ENCODE data around the gene EPB41L4A. TPM values are rescaled to one million over a fixed set of nuclear protein-coding genes. Genes with fewer than 3 reads are reported as not detected.
"Not testable (repeated sequence)": the region's sequence is repeated elsewhere in the genome, so short reads cannot be mapped to it uniquely, and the experiment has no call there.

EPB41L4A gene
- total RNA-seq, 1 experiment from 2014 or later, result not detected

DNA sequence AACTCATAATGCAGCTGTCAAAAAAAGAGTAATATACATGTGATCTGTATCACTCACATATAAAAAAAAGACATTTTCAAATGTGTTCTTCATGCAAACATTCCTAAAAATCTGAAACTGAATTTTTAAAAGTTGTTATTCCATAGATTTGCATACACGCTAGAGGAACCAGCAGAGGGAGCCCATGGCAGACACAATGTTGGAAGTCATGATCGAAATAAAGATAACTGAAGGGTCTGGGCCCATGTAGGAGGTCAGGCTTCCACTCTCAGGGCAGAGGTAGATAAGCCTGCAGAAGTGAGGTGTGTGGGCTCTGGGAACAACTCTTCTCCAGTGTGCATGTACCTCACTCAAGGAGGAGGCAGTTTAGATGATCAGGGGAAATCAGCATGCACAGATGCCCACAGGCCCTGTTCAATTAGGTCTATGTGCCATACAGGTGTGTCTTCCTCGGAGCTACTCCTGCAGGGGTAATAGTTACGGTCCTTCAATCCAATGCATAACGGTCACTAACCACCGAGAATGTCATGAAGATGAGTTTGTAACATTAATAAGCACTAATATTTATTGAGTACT is 208.6 kb downstream of the EPB41L4A start:
- peak; percentile 20 for DNase-seq (ENCODE audit: low read depth)

DNA sequence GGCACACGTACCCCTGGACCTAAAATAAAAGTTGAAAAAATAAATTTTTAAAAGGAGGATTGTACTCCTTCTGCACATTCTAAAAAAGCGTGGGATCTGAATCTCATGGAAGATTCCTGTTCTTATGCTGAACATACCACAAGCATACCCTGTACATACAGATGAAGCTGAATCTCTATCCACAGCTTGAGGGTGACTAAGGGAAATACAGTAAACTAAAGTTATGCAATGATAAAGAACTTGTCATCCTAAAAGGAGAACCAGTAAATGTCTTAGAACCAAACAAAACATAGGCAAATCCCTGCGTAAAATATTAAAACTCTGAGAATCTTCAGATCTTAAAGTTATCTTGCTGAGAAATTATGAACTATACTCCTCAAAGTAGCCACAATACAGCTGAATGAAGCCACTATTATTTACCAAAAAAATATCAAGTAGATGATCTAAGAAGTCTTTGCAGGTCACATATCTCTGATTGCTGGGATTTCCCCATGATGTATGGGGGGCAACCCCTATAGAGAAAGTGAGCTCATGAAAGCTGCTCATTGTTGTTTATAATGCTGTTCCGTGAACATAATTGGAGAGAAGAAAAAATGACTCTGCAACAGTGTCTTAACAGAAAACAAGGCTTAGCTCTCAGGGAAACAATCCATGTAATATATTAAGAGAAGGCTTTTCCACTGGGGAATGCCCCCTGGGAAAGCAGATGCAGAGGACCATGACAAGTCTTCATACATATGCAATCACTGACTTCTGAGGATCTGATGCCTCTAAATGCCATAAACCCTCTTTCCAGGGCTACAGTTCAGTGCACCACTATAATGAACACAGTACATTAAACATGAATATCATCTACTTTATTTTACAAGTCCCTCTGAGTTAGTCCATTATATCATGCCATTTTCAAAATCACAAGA is 210.1 kb downstream of the EPB41L4A start:
- DNase-seq (ENCODE audit: low read depth), result no peak

DNA sequence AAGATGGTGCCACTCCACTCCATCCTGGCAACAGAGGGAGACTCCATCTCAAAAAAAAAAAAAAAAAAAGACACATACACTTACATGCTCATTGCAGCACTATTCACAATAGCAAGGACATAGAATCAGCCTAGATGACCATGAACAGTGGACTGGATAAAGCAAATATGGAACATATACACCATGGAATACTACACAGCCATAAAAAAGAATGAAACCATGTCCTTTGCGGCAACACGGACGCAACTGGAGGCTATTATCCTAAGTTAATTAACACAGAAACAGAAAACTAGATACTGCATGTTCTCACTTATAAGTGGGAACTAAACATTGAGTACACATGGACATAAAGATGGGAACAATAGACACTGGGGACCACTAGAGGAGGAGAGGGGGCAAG is 210.9 kb downstream of the EPB41L4A start:
- DNase-seq (ENCODE audit: low read depth), result not testable (repeated sequence)

DNA sequence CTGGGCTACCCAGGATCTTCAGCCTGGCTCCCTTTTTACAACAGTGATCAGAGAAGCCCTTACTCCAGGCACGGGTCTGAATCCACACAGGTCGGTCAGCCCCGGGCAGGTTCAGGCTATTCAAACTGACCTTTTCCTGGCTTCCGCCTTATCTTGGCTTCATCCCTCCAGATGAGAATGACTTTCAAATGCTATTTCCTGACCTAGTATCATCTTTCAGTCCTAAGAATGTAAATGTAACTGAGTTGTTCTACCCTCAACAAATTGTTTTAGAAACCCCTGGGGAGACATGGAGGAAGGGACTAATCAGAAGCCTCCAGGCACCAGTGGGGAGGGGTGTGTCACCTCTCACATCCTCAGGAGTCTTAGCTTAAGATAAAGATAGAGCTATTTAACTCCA is 213.2 kb downstream of the EPB41L4A start:
- DNase-seq (ENCODE audit: low read depth), result no peak

DNA sequence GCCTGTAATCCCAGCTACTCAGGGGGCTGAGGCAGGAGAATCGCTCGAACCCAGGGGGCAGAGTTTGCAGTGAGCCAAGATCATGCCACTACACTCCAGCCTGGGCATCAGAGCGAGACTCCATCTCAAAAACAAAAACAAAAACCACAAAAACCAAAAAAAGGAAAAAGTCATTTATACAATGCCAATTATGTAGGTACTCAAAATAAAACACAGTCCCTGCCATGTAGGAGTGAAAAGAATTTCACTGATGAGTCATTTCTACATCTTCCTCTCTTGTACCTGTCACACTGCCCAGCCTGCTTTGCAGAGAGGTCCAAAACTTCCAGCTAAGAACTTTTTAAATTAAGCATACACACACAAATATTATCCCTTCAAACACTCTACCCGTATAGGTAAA is 215.8 kb downstream of the EPB41L4A start:
- DNase-seq (ENCODE audit: low read depth), result peak; percentile 4

DNA sequence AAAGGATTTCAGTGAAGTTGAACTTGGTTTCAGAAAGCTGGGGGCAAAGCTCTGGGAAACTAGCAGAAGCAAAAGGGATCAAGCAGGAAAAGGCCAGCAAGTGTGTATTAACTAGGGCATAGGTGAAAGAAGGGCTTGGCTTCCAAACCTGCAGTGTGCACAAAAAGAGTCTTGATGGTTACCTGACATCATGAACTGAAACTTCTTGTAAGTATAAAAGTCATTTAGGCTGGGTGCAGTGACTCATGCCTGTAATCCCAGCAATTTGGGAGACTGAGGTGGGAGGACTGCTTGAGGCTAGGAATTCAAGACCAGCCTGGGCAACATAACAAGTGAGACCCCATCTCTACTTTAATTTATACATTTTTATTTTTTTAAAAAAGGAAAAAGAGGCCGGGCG is 216.4 kb downstream of the EPB41L4A start:
- no peak for DNase-seq (ENCODE audit: low read depth)

DNA sequence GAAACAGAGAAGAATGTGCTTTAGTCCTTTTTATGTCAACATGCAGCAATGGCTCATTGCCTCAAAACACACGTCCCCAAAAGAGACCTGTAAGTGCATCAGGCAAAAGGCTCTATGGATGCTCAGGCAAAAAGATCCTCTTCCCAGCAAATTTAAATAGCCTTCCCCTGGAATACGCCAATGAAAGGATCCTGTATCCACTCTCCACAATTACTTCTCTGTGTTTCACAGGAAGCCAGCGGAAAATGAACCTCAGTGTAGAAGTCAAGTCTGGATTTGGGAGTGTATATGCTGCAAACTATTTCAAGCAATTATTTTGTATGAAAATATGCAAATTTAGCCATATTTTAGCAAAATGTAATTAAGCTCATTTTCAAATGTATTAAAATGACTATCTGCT is 217.9 kb downstream of the EPB41L4A start:
- DNase-seq (ENCODE audit: low read depth), result no peak

DNA sequence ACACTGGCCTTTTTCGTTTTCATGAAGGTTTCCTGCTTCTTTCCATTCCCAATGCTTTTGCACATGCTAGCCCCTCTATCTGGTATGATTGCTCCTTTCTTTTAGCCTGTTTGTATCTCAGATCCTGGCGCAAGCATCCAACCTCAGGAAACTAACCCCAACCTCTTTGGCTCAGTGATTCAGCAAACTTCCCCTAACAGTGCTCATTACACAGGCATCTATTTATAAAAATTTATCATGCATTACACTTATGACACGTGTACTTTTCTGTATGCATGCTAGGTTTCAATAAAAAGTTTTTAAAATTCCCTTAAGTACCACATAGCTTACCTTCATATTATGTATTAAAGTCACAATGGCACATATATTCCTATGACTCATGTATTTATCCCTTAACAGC is 218.9 kb downstream of the EPB41L4A start:
- DNase-seq (ENCODE audit: low read depth), result no peak

DNA sequence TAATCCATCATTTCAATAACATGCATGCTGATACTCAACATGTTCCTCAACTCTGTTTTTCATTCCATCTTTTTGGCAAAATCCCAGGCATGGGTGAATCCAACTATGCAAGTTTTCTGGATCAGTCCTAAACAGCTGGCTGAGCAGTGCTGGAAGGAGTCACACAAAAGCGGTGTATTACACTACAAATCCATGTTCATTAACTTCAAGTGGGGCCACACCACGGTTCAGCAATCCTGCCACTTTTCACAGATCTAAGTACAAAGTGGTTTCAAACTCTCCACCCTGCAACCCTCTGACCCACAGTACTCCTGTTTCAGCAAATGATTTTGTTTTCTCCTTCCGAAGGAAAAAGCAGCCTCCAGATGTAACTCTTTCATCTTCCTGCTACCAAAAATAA is 222.5 kb downstream of the EPB41L4A start:
- DNase-seq (ENCODE audit: low read depth), result no peak

DNA sequence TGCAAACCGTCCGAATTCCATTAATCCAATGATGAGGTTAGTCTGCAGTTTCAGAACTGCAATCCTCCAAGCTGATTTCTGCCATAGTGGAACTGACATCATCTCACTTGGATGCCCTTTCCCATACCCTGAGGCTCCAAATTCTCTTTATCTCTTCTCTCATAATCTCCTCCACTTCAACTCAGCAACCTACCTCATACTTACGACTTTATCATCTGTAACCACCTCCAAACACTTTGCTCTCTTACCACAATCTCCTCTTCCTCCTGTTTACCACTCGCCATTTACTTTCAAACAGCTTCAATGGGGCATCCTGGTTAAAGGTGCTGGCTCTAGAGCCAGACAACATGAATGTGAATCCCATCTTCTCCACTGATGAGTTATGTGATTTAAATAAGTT is 223.2 kb downstream of the EPB41L4A start:
- no peak for DNase-seq (ENCODE audit: low read depth)

DNA sequence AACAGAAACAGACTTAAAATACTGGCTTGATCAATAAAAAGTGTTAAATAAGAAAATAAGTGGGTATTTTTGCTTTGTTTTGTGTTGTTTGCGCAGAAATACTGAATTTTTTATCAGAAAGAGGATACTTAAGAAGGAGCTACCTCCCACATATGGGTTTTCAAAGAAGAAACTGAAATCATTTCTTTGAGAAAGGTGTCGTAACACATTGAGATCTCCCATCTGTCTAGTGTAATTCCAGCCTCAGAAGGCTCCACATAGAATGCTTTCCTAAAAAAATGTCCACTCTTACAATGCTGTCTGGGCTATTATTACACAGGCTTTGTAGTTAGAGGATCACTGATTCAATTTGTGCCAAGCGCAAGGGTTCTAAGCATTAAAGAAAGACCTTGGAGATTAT is 226.2 kb downstream of the EPB41L4A start:
- DNase-seq (ENCODE audit: low read depth), result no peak

DNA sequence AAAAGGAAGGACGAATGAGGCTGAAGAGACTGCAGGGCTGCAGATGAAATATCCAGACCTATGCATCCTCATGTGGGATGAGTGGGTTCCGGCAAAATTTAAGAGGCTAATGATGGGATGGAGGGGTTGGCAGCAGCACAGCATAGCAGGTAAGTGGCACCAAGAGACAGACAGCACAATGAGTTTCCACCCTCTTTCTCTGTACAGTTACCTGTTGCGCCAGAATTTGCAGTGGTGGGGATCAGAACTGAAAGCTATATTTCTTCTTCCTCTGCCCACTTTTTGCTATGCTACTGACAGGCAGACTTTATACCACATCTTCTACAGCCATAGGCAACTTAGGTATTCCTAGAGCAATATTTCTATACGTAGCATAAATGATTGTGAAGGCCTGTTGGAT is 227.0 kb downstream of the EPB41L4A start:
- no peak for DNase-seq (ENCODE audit: low read depth)

DNA sequence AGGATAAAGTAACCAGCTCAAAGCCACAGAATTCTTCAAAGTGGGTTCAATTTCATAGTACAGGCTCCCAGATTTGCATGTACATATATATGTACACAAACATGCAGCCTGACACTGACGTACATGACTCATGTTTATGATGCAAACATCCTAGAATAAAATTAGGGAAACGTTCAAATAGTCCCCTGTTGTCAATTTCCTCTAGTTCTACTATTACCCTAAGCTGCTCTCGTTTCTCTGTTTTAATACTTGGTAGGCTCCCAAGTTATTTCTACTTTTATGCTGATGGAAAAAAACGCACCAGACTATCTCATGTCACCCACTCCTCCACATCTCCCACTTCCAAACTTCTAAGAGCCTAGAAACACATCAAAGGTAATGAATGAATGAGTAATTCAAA is 229.7 kb downstream of the EPB41L4A start:
- no peak for DNase-seq (ENCODE audit: low read depth)

DNA sequence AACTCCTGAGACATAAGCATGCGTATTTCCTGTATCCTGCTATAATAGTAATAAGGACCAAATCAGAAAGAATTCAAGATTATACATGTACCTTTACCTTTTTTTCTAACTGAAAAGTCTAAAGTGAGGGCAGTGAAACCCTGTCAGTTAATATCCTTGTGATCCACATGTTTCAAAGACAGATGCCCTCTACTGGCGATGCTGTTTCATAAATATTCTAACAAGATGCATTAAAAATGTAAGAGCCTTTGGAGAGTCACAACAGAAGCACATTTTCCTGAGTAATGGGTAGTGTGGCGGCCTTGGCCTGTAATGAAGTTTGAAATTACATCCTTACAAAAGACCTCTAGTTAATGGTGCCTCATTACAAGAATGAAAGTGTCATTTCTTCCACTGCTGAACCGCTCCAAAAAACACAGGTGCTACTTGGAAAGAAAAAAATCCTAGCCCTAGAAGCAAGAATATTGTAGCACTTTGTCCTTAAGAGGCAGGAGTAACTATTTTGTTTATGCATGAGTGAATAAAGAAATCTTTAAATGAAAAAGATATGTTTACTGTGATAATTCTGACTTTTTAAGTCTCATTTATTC is 232.6 kb downstream of the EPB41L4A start:
- DNase-seq (ENCODE audit: low read depth), result peak; percentile 56

DNA sequence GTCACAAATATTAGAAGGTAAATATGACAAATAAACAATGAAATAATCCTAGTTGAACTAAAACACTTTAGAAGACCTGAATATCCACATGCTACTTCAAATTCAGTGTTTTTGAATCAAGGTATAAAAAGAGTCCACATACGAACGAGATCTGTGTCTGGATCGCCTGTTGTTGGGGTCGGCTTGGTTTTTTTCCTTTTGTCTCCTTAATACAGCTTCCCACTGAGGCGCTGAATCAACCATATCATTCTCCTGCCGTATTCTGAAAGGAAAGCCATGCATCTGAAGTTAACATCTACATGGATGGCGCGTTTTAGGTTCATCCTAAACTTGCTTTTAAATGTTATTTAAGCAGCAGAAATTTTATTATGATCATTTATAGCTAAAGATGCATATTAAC is 235.2 kb downstream of the EPB41L4A start:
- no peak for DNase-seq (ENCODE audit: low read depth)

DNA sequence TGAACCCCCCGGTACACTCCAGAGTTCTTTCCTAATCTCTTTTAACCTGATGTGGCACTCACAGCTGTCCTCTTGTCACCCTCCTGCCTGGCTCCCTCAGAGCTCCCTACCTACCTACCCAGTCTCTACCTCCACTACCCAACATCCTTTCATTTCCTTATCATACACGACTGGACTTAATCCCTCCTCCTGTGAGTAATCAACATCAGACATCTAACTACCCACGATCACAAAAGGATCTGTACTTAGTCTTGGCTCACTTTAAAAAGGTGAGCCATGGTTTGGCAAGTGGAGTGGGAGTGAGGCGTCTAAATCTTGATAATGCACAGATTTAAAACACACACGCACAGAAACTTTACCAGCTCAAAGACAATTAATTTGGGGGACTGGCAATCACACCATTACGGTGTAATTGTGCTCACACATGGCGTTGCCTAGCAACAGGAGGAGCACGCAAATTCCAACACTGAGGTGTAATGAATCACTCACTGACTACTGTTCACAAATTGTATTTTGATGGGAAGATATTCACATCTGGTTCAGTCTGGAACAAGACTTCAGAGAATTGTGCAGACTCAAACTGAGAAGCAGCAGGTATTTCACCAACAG is 235.9 kb downstream of the EPB41L4A start:
- peak; percentile 69 for DNase-seq (ENCODE audit: low read depth)

DNA sequence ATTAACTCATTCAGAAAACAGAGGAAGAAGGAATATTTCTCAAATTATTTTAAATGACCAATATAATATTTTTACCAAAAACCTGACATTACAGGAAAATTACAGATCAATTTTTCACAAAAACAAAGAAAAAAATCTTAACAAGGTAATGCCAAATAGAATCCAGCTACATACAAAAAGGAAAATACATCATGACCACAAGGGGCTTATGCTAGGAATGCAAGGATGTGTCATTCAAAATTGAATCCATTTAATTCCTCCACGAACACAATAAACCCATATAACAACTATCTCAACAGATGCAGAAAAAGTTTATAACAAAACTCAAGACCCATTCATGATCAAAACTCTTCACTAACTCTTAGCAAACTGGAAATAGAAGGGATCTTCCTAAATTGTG is 239.8 kb downstream of the EPB41L4A start:
- no peak for DNase-seq (ENCODE audit: low read depth)

DNA sequence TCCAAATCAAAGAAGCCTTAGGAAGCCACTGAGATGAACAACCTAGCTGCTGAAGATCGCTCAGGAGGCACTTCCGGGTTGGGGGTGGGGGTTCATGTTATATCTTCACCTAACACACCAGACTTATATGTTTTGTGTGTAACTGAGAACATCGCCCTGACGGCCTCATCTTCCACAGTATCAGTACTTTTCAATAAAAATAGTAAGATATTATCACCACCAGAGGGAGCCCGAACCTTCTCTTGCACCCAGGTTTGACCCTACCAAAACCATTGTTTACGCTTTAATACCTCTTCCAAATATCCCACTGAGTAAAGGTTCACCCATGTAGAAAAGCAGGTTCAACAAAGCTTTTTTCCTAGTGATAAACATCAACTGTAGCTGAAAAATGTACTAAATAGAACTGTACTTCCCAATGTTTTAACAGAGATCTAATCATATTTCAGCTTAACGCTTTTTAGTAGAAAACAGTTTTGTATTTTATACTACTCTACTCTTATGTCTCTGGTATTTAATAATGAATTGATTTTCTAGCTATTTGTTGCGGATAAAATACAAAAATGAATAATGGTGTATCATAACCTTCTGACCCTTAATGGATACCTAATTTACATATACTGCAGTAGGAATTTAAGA is 244.0 kb downstream of the EPB41L4A start:
- DNase-seq (ENCODE audit: low read depth), result peak; percentile 43

DNA sequence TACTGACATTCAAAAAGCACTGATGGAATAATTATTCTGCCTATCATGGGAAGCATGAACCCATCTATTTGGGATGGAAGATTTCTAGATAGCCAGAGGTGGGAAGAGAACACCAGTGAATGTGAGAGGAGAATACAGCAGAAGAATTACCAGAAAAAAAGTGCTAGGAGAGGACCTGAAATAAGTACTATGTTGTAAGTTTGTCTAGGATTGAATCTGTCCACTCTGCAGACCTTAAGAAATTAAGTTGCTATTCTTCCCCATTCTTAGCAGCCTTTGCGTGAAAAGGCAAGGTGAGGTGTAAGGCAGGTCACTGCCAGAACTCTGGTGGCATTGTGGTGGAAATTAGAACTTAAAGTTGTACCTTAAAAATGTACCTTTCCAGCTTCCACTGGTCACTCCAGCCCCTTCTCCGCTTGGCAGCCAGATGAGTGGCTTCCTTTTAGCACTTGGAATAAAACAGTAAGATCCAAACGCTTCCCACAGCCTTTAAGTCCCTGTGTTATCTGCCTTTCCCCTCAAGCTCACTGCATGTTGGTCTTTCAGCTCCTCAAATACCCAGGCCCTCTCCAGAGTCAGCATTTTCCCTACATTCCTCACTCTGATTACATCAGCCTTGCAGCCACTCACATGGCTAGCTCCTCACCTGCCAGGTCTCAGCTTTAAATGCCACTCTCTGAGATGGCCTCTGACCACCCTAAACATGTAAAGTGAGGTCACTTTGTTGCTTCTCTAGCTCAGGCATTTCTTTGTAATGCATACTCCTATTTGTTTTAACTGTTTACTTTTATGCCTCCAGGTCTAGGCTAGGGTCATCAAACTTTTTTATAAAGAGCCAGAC is 253.0 kb downstream of the EPB41L4A start:
- DNase-seq (ENCODE audit: low read depth), result no peak

DNA sequence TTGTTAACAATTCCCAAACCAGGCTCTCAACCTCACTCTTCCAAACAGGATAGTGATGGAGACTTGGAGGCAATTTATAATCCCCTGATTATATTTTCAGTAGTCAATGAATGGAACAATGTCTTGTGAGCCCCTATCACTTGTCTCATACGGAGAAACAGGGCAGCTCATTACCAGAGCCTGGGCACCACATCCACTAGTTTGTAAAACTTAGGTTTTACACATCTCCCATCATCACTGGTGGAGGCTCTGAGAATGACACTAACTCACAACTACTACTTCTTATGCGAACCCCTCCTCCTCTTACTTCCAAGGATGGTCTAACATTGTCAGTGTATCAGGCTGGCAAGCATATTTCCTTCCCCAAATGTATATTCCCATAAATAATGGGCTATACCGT is 253.7 kb downstream of the EPB41L4A start:
- no peak for DNase-seq (ENCODE audit: low read depth)

DNA sequence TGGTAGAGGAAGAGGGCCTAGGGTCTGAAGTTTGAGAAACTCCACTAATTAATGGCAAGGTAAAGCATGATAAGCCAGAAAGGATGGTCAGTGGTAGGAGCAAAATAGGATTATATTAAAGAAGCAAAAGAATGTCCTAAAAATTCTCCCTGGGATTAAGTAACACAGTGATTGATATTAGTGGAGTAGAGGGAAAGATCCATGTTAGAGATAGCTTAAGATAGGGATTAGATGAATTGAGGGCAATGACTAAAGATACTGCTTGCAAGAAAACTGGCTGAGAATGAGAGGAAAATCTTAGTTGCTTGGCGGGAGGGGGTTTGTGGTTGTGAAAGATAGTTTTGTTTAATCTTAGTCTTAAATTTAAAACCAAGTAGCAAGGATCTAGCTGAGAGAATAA is 255.6 kb downstream of the EPB41L4A start:
- DNase-seq (ENCODE audit: low read depth), result no peak

All from M059J (cell line).